SK-N-SH treated with all-trans-retinoic acid at 6 μM for 48 hours (cell line): ENCODE measurements around the gene ZCCHC14.

Experiments
- ATAC-seq: fragments of 200-7000 bp; cut with Tn5 transposase; 3 replicates; pipeline ENCODE4 v1.9.1; 2020; ENCODE audit warnings: mild to moderate bottlenecking, moderate library complexity
- ARNTL ChIP-seq: fragments of 450-650 bp; formaldehyde crosslinking; IDR thresholded peaks from 2 replicates; pipeline ENCODE4 v1.5.0; 2020; ENCODE audit warnings: low read depth, mild to moderate bottlenecking, moderate library complexity, borderline replicate concordance
- BACH2 ChIP-seq: fragments of 250-450 bp; sonication (Bioruptor Pico); IDR thresholded peaks from 2 replicates; pipeline ENCODE4 v1.9.0; 2021; ENCODE audit warnings: mild to moderate bottlenecking, borderline replicate concordance
- CSDC2 ChIP-seq: fragments of 250-450 bp; sonication (Bioruptor Pico); IDR thresholded peaks from 2 replicates; pipeline ENCODE4 v1.5.0; 2020; ENCODE audit warnings: mild to moderate bottlenecking, moderate library complexity
- ESRRG ChIP-seq: fragments of 250-450 bp; sonication (Bioruptor Pico); IDR thresholded peaks from 2 replicates; pipeline ENCODE4 v1.6.1; 2021; ENCODE audit warnings: mild to moderate bottlenecking
- GLIS3 ChIP-seq: fragments of 250-450 bp; sonication (Bioruptor Pico); IDR thresholded peaks from 2 replicates; pipeline ENCODE4 v1.5.0; 2020; ENCODE audit warnings: mild to moderate bottlenecking, moderate library complexity
- ISL1 ChIP-seq: fragments of 250-450 bp; sonication (Bioruptor Pico); IDR thresholded peaks from 2 replicates; pipeline ENCODE4 v2.1.2; 2022; ENCODE audit warnings: mild to moderate bottlenecking, moderate library complexity
- OSR1 ChIP-seq: fragments of 250-450 bp; sonication (Bioruptor Pico); IDR thresholded peaks from 2 replicates; pipeline ENCODE4 v1.8.0; 2022; ENCODE audit warnings: moderate library complexity, mild to moderate bottlenecking, inconsistent platforms
- PPARA ChIP-seq: fragments of 250-450 bp; sonication (Bioruptor Pico); IDR thresholded peaks from 2 replicates; pipeline ENCODE4 v1.5.0; 2020; ENCODE audit warnings: mild to moderate bottlenecking, borderline replicate concordance
- RARB ChIP-seq: fragments of 250-450 bp; sonication (Bioruptor Pico); IDR thresholded peaks from 2 replicates; pipeline ENCODE4 v1.8.0; 2021; ENCODE audit warnings: mild to moderate bottlenecking, moderate library complexity
- SNAI2 ChIP-seq: fragments of 250-450 bp; sonication (Bioruptor Pico); IDR thresholded peaks from 2 replicates; pipeline ENCODE4 v1.5.0; 2020; ENCODE audit warnings: mild to moderate bottlenecking, moderate library complexity
- TCF4 ChIP-seq: fragments of 250-450 bp; sonication (Bioruptor Pico); IDR thresholded peaks from 2 replicates; pipeline ENCODE4 v1.8.0; 2021; ENCODE audit warnings: mild to moderate bottlenecking, moderate library complexity, borderline replicate concordance
- TOX ChIP-seq: fragments of 250-450 bp; sonication (Bioruptor Pico); IDR thresholded peaks from 2 replicates; pipeline ENCODE4 v1.8.0; 2021; ENCODE audit warnings: mild to moderate bottlenecking, moderate library complexity, borderline replicate concordance
- ZC3H10 ChIP-seq: fragments of 250-450 bp; sonication (Bioruptor Pico); IDR thresholded peaks from 2 replicates; pipeline ENCODE4 v1.5.1; 2021; ENCODE audit warnings: mild to moderate bottlenecking, moderate library complexity
- ZFP3 ChIP-seq: fragments of 250-450 bp; sonication (Bioruptor Pico); IDR thresholded peaks from 2 replicates; pipeline ENCODE4 v1.5.0; 2020; ENCODE audit warnings: mild to moderate bottlenecking, moderate library complexity
- ZFP30 ChIP-seq: fragments of 450-650 bp; formaldehyde crosslinking; IDR thresholded peaks from 2 replicates; pipeline ENCODE4 v1.5.0; 2022; ENCODE audit warnings: mild to moderate bottlenecking, moderate library complexity
- ZNF565 ChIP-seq: fragments of 450-650 bp; formaldehyde crosslinking; conservative IDR thresholded peaks from 2 replicates; pipeline ENCODE4 v1.5.0; 2020; ENCODE audit warnings: low read depth, mild to moderate bottlenecking, moderate library complexity
- ZNF70 ChIP-seq: fragments of 450-650 bp; formaldehyde crosslinking; IDR thresholded peaks from 2 replicates; pipeline ENCODE4 v1.5.0; 2020; ENCODE audit warnings: mild to moderate bottlenecking, moderate library complexity
- ZNF8 ChIP-seq: fragments of 450-650 bp; formaldehyde crosslinking; IDR thresholded peaks from 2 replicates; pipeline ENCODE4 v1.5.0; 2020; ENCODE audit warnings: mild to moderate bottlenecking, moderate library complexity
- TF ChIP-seq, protein P1 (sequence below): fragments of 250-450 bp; sonication (Bioruptor Pico); IDR thresholded peaks from 2 replicates; pipeline ENCODE4 v1.5.1; 2021; ENCODE audit warnings: mild to moderate bottlenecking, moderate library complexity
- TF ChIP-seq, protein P2 (sequence below): fragments of 250-450 bp; sonication (Bioruptor Pico); IDR thresholded peaks from 2 replicates; pipeline ENCODE4 v1.5.0; 2020; ENCODE audit warnings: mild to moderate bottlenecking, moderate library complexity
- TF ChIP-seq, protein P3 (sequence below): fragments of 250-450 bp; sonication (Bioruptor Pico); IDR thresholded peaks from 2 replicates; pipeline ENCODE4 v1.5.1; 2020; ENCODE audit warnings: low read depth, mild to moderate bottlenecking, moderate library complexity
- TF ChIP-seq, protein P4 (sequence below): fragments of 250-450 bp; sonication (Bioruptor Pico); IDR thresholded peaks from 2 replicates; pipeline ENCODE4 v1.8.0; 2021; ENCODE audit warnings: low read depth, mild to moderate bottlenecking, moderate library complexity, borderline replicate concordance
- TF ChIP-seq, protein P5 (sequence below): fragments of 250-450 bp; sonication (Bioruptor Pico); IDR thresholded peaks from 2 replicates; pipeline ENCODE4 v1.8.0; 2020; ENCODE audit warnings: mild to moderate bottlenecking, moderate library complexity, borderline replicate concordance

Gene ZCCHC14

DNA sequence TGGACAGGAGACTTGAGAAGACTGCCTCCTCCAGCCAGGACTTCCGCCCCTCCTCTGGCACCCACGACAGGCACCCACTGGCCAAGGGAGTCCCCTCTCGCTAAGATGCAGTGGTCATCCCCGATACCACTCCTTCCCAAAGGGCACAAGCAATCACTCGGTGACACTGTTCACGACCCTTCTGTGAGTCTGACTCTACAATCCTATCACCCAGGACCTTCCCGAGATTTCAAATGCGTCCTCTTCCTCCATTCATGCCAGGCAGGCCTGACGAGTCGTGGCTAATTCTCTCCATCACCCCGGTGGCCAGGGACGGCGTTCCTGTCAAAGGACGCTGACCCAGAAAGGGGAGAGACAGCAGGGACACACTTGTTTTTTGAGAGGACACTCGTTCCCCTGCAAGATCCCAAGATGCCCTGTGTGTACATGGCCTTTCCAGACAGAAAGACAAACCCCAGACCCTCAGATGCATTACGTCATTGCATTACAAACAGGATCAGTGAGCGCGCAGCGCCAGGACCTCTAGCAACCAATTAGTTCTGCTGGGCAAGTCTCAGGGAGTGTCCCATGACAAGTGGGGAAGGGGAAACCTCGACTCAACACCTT, 121.5 kb downstream of the ZCCHC14 start:
- ATAC-seq, result peak; percentile 31; the same call in 1 of the 3 replicates
- TF ChIP-seq, protein P1, sequence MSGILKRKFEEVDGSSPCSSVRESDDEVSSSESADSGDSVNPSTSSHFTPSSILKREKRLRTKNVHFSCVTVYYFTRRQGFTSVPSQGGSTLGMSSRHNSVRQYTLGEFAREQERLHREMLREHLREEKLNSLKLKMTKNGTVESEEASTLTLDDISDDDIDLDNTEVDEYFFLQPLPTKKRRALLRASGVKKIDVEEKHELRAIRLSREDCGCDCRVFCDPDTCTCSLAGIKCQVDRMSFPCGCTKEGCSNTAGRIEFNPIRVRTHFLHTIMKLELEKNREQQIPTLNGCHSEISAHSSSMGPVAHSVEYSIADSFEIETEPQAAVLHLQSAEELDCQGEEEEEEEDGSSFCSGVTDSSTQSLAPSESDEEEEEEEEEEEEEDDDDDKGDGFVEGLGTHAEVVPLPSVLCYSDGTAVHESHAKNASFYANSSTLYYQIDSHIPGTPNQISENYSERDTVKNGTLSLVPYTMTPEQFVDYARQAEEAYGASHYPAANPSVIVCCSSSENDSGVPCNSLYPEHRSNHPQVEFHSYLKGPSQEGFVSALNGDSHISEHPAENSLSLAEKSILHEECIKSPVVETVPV, result no peak
- TF ChIP-seq, protein P2, sequence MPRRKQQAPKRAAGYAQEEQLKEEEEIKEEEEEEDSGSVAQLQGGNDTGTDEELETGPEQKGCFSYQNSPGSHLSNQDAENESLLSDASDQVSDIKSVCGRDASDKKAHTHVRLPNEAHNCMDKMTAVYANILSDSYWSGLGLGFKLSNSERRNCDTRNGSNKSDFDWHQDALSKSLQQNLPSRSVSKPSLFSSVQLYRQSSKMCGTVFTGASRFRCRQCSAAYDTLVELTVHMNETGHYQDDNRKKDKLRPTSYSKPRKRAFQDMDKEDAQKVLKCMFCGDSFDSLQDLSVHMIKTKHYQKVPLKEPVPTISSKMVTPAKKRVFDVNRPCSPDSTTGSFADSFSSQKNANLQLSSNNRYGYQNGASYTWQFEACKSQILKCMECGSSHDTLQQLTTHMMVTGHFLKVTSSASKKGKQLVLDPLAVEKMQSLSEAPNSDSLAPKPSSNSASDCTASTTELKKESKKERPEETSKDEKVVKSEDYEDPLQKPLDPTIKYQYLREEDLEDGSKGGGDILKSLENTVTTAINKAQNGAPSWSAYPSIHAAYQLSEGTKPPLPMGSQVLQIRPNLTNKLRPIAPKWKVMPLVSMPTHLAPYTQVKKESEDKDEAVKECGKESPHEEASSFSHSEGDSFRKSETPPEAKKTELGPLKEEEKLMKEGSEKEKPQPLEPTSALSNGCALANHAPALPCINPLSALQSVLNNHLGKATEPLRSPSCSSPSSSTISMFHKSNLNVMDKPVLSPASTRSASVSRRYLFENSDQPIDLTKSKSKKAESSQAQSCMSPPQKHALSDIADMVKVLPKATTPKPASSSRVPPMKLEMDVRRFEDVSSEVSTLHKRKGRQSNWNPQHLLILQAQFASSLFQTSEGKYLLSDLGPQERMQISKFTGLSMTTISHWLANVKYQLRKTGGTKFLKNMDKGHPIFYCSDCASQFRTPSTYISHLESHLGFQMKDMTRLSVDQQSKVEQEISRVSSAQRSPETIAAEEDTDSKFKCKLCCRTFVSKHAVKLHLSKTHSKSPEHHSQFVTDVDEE (CRISPR knock-in tag), result no peak
- no peak for TF ChIP-seq ZNF565
- TF ChIP-seq GLIS3, result no peak
- peak; percentile 59 for TF ChIP-seq ZNF70
- no peak for TF ChIP-seq ARNTL (CRISPR knock-in tag)
- TF ChIP-seq PPARA (CRISPR knock-in tag), result 0 out of 2 replicates have a peak, but pooled peaks have one; percentile 23
- no peak for TF ChIP-seq ISL1 (CRISPR knock-in tag)
- TF ChIP-seq, protein P3, sequence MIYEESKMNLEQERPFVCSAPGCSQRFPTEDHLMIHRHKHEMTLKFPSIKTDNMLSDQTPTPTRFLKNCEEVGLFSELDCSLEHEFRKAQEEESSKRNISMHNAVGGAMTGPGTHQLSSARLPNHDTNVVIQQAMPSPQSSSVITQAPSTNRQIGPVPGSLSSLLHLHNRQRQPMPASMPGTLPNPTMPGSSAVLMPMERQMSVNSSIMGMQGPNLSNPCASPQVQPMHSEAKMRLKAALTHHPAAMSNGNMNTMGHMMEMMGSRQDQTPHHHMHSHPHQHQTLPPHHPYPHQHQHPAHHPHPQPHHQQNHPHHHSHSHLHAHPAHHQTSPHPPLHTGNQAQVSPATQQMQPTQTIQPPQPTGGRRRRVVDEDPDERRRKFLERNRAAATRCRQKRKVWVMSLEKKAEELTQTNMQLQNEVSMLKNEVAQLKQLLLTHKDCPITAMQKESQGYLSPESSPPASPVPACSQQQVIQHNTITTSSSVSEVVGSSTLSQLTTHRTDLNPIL (CRISPR knock-in tag), result peak; percentile 72; the same call in 1 of the 2 replicates
- no peak for TF ChIP-seq ZNF8 (CRISPR knock-in tag)
- no peak for TF ChIP-seq OSR1 (CRISPR knock-in tag)
- TF ChIP-seq, protein P4, sequence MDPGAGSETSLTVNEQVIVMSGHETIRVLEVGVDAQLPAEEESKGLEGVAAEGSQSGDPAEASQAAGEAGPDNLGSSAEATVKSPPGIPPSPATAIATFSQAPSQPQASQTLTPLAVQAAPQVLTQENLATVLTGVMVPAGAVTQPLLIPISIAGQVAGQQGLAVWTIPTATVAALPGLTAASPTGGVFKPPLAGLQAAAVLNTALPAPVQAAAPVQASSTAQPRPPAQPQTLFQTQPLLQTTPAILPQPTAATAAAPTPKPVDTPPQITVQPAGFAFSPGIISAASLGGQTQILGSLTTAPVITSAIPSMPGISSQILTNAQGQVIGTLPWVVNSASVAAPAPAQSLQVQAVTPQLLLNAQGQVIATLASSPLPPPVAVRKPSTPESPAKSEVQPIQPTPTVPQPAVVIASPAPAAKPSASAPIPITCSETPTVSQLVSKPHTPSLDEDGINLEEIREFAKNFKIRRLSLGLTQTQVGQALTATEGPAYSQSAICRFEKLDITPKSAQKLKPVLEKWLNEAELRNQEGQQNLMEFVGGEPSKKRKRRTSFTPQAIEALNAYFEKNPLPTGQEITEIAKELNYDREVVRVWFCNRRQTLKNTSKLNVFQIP, result no peak
- peak; percentile 83 for TF ChIP-seq SNAI2
- TF ChIP-seq TOX (CRISPR knock-in tag), result no peak
- TF ChIP-seq, protein P5, sequence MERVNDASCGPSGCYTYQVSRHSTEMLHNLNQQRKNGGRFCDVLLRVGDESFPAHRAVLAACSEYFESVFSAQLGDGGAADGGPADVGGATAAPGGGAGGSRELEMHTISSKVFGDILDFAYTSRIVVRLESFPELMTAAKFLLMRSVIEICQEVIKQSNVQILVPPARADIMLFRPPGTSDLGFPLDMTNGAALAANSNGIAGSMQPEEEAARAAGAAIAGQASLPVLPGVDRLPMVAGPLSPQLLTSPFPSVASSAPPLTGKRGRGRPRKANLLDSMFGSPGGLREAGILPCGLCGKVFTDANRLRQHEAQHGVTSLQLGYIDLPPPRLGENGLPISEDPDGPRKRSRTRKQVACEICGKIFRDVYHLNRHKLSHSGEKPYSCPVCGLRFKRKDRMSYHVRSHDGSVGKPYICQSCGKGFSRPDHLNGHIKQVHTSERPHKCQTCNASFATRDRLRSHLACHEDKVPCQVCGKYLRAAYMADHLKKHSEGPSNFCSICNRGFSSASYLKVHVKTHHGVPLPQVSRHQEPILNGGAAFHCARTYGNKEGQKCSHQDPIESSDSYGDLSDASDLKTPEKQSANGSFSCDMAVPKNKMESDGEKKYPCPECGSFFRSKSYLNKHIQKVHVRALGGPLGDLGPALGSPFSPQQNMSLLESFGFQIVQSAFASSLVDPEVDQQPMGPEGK (CRISPR knock-in tag), result no peak
- TF ChIP-seq TCF4 (CRISPR knock-in tag), result peak; percentile 52; the same call in 1 of the 2 replicates
- TF ChIP-seq BACH2 (CRISPR knock-in tag), result no peak
- TF ChIP-seq ZC3H10 (CRISPR knock-in tag), result no peak
- no peak for TF ChIP-seq ZFP30 (CRISPR knock-in tag)
- TF ChIP-seq RARB, result no peak
- TF ChIP-seq ESRRG, result no peak
- TF ChIP-seq CSDC2 (CRISPR knock-in tag), result no peak
- TF ChIP-seq ZFP3, result no peak

DNA sequence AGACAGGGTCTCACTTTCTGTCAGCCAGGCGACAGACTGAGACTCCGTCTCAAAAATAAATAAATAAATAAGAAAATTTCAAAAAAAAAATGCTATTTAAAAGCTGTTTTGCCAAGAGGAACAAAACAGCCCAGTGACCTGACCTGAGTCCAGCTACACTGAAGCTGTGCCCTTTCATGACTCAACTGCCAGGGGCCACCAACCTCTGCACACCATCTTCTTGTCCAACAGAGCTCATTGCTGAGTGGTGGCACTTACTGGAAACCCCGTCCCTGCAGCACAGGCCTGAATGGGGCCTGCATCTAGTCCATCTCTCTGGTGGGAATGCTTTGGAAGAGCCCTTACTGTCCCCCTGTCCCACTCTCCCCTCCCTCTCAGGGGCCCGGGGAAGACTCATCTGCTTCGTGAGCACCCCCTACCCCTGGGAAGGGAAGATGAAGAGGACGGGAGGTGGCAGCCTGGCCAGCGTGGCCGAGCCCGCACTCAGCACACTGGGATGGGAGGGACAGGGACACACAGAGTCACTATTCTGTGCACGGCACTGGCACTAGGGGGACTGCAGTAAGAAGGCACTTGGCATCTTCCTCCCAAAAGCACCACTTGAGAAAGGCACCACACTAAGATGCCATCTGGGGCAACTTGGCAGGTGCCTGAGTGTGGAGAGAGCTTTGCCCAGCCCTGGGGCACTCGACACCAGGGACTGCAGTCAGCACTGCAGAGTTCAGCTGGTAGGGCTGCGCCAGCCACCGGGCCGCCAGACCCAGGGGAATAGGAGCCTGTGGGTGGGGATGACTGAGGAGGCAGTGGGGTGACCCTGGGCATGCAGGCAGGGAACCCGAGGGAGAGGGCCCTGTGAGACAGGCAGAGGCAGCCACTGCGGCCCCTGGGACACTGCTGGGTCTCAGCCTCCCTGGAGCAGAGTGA, 122.8 kb downstream of the ZCCHC14 start:
- ATAC-seq, result no peak
- no peak for TF ChIP-seq ARNTL (CRISPR knock-in tag)
- no peak for TF ChIP-seq BACH2 (CRISPR knock-in tag)
- TF ChIP-seq, protein P5 (CRISPR knock-in tag), result no peak
- TF ChIP-seq ESRRG, result no peak
- TF ChIP-seq, protein P2 (CRISPR knock-in tag), result no peak
- TF ChIP-seq TOX (CRISPR knock-in tag), result no peak
- no peak for TF ChIP-seq ZNF8 (CRISPR knock-in tag)
- TF ChIP-seq ISL1 (CRISPR knock-in tag), result no peak
- no peak for TF ChIP-seq ZNF565
- TF ChIP-seq OSR1 (CRISPR knock-in tag), result no peak
